Measurements from ENCODE around the gene ROR1. TPM values are rescaled to one million over a fixed set of nuclear protein-coding genes. Genes with fewer than 3 reads are reported as not detected.

The ROR1 gene
- total RNA-seq, 1 donor from 2014 or later, result not detected

DNA sequence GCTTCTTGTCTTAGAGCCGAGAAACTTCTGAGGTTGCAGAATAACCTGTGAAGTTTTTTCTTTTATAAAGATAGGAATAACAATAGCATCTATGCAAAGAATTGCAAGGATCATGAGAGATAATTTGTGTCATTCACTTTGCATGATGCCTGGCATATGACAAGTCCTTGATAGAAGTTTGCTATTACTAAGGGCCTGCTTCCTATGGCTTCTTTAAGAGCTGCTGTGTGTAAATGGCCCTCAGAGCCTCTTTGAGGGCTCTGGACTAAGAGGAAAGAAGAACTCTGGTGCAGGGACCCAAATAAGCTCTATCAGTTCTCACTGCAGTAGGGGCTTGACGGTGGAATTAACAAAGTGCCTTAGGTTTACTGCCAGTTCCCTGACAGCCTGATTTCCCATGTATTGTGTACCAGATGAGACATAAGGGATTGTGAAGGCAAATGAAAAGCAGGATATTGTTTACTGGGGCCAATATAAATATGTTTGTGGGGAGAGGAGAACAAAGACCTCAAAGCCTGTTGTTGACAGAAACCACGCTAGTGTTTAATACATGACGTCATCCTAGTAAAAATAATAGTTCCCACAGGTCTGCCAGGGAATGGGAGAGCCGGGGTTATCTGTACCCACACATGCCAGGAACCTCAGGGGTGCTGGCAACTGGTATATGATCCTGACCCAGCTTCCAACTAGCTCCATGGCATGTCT lies 298.4 kb downstream of the ROR1 start:
- no peak overlapping the region for H3K27ac Mint-ChIP-seq
- intact Hi-C loops (cut with micrococcal nuclease), result no loop called here
- H3K36me3 Mint-ChIP-seq (ENCODE audit: low read depth), result no peaks in the 10 kb centered on the region
- no peak overlapping the region for H3K4me3 Mint-ChIP-seq
- DNase-seq, result no peak
- H3K4me1 Mint-ChIP-seq, result no peaks in the 10 kb centered on the region
- H3K27me3 Mint-ChIP-seq, result no peaks in the 10 kb centered on the region
- H3K9me3 Mint-ChIP-seq, result no peaks in the 10 kb centered on the region

DNA sequence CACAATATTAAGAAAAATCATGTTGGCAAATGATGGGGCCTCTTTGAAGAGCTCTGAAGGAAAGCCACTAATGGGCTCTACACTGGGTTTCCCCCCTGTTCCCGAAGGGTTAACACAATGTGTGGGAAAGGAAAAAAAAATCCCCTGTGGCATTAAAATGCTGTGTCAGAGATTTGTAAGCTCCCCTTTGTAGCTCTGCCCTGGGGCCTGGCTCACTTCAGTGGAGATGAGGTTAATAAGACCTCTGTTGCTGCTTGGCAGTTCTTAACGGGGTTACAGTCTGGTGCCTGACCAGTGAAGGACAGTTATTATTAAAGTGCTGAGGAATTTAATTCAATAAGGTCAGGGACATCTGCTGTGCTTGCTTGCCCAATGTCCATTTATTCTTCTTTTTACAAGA lies 299.9 kb downstream of the ROR1 start:
- Mint-ChIP-seq H3K9me3 (no peaks in the 10 kb centered on the region), H3K27ac (no peak overlapping the region), H3K4me3 (no peak overlapping the region), H3K36me3 (ENCODE audit: low read depth) (no peaks in the 10 kb centered on the region), H3K27me3 (no peaks in the 10 kb centered on the region), H3K4me1 (no peaks in the 10 kb centered on the region)
- intact Hi-C loops (cut with micrococcal nuclease), result no loop called here
- DNase-seq, result no peak

DNA sequence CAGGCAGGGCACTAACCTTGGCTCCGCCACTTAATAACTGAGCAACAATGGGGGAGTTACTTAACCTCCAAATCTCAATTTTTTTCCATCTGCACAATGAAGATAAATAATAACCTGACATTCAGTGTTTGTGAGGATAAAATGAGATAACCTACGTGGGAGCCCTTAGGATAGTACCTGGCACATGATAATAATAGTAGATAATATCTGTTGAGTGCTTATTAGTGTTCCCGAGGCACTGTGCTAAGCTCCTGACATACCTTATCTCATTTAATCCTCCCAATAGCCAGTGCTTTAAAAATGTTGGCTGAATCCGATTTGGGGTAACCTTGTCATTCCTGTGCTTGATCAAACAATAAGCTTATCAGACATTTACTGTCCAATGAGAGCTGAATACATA lies 300.9 kb downstream of the ROR1 start:
- Mint-ChIP-seq H3K27ac (no peak overlapping the region), H3K4me1 (no peaks in the 10 kb centered on the region), H3K4me3 (no peak overlapping the region), H3K27me3 (no peaks in the 10 kb centered on the region), H3K36me3 (ENCODE audit: low read depth) (no peaks in the 10 kb centered on the region), H3K9me3 (no peaks in the 10 kb centered on the region)
- DNase-seq, result no peak
- intact Hi-C loops (cut with micrococcal nuclease), result no loop called here

DNA sequence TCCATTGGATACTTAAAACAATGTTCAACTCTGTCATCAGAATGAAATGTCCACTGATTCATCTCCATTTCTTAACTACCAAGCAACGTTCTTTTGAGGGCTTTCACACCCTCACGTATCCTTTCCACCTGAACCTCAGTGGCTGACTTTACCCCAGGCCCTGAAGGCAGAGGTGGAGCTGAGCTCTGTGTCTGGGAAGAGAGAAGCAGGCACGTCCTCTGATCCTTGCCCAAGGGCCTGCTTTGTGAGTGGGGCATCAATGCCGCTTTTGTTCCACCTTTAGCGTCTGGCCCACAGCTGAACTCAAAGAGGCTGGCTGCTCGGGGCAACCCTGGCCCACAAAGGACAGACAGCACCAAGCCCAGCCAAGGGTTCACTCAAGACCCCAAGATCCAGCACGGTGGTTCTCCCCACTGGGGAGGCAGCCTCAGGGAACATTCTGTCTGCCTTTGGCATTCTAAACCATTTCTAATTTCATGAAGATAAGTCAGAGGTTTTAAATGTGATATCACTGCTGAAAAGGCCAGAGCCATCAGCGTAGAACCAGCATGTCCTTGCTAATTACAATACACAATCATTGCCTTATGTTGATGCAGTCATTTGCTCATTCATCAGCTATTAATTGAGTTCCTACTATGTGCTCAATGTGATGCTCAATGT lies 303.6 kb downstream of the ROR1 start:
- no peaks in the 10 kb centered on the region for H3K27me3 Mint-ChIP-seq
- no peaks in the 10 kb centered on the region for H3K9me3 Mint-ChIP-seq
- intact Hi-C loops (cut with micrococcal nuclease), result no loop called here
- no peak for DNase-seq
- H3K4me1 Mint-ChIP-seq, result no peaks in the 10 kb centered on the region
- H3K36me3 Mint-ChIP-seq (ENCODE audit: low read depth), result no peaks in the 10 kb centered on the region
- H3K4me3 Mint-ChIP-seq, result no peak overlapping the region
- H3K27ac Mint-ChIP-seq, result no peak overlapping the region

DNA sequence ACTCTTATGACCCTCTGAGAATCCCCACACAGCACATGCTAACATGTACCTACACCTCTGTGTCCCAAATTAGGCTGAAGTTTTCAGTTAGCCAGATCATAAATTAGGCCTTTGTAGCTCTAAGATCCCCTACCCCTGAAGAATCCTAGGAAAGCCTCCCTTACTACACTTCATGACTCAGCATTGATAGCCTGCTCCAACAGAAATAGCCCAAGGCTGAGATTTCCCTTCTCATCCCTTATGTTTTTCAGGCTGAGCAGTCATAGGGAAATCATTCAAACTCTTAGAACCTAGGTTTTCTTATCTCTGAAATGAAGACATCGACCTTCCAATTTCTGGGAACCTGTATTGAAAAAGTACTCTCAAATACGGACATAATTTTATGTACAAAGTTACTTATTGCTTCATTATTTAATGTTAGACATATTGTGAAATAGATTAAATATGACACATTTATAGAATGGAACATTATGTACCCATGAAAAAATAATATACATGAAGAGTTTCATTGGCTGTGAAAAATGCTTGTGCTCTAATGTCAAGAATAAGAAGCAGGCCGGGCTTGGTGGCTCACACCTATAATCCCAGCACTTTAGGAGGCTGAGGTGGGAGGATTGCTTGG lies 307.2 kb downstream of the ROR1 start:
- no peak overlapping the region for H3K4me3 Mint-ChIP-seq
- no peak overlapping the region for H3K27ac Mint-ChIP-seq
- intact Hi-C loops (cut with micrococcal nuclease), result no loop called here
- H3K9me3 Mint-ChIP-seq, result no peaks in the 10 kb centered on the region
- no peaks in the 10 kb centered on the region for H3K36me3 Mint-ChIP-seq (ENCODE audit: low read depth)
- no peaks in the 10 kb centered on the region for H3K27me3 Mint-ChIP-seq
- DNase-seq, result no peak
- no peaks in the 10 kb centered on the region for H3K4me1 Mint-ChIP-seq

DNA sequence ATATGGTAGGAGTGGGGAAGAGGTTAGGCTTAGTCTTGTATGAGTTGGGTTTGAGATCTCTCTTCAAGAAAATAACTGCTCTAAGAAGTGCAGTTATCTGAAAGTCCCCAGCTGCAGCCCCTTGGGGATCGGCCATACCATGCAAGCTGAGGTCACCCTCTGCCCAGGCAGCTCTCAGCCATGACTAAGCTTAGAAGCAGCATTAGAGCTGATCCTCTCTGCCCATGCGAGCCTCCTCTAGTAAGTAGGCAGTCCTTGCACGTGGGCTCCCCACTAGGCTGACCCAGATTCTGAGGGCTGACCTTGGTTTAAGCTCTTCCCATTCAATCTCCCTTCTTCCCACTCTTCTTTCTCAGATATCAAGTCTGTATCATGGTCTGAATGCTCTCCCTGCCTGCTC lies 308.6 kb downstream of the ROR1 start:
- no peaks in the 10 kb centered on the region for H3K4me1 Mint-ChIP-seq
- no peaks in the 10 kb centered on the region for H3K36me3 Mint-ChIP-seq (ENCODE audit: low read depth)
- intact Hi-C loops (cut with micrococcal nuclease), result no loop called here
- no peak overlapping the region for H3K4me3 Mint-ChIP-seq
- no peaks in the 10 kb centered on the region for H3K27me3 Mint-ChIP-seq
- no peaks in the 10 kb centered on the region for H3K9me3 Mint-ChIP-seq
- DNase-seq, result no peak
- H3K27ac Mint-ChIP-seq, result no peak overlapping the region

DNA sequence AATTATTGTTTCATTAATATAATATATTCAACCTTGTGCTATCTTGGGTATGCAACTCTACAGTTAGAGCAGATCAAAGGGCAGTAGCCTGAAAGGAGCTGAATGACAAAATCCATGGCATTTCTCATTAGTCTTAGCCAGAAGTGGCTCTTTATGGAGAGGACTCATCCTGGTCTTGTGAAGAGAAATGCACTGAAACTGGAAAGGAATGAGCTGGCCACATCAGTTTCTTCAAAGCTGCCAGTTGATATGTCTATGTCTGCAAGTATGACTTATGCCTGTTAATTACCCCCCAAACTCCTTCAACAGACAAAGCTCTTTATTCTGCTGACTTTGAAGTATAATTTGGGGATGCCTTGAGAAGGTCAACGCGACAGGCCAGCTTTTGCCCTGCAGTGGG lies 310.6 kb downstream of the ROR1 start:
- H3K9me3 Mint-ChIP-seq, result no peaks in the 10 kb centered on the region
- intact Hi-C loops (cut with micrococcal nuclease), result no loop called here
- no peak overlapping the region for H3K4me3 Mint-ChIP-seq
- no peaks in the 10 kb centered on the region for H3K36me3 Mint-ChIP-seq (ENCODE audit: low read depth)
- H3K27ac Mint-ChIP-seq, result no peak overlapping the region
- DNase-seq, result no peak
- no peaks in the 10 kb centered on the region for H3K27me3 Mint-ChIP-seq
- no peaks in the 10 kb centered on the region for H3K4me1 Mint-ChIP-seq

DNA sequence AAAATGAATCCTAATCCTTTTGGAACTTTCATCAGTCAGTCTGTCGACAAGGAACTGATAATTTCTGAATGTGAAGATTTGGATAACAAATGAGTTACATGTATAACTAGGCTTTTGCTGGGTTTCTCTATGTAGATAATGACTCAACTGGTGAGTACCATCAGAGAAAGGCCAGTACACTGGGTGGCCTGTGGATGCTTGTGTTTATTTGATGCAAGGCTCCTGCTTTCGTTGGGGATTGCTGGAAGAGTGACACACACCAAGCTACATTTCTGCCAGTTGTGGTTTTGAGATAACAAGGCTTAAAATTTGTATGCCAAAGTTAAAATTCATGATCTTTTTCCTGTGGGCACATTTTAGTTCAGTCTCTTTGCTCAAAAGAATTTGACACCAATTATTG lies 314.0 kb downstream of the ROR1 start:
- peaks cover 2% of the 10 kb centered on the region for H3K27me3 Mint-ChIP-seq
- no peaks in the 10 kb centered on the region for H3K4me1 Mint-ChIP-seq

DNA sequence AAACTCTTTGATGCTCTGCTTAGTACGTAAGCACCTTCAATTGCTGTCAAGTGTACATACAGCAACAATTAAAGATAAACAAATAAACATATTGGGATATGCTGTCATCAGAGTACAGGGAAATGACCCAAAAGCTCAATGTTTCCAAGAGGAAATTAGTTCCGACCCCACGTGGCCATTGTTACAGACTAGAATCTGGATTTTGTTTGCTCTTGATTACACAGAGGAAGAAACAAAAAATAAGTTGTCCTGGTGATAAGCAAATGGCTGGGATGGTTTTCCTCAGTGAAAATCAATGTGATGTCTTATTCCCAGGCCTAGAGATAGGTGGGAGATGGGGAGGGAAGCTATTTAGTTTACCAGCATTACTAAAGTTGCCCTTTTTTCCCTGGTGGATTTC lies 316.6 kb downstream of the ROR1 start:
- Mint-ChIP-seq H3K4me1 (no peaks in the 10 kb centered on the region), H3K4me3 (no peak overlapping the region), H3K27me3 (peaks cover 8% of the 10 kb centered on the region), H3K27ac (no peak overlapping the region), H3K9me3 (no peaks in the 10 kb centered on the region), H3K36me3 (ENCODE audit: low read depth) (no peaks in the 10 kb centered on the region)
- intact Hi-C loops (cut with micrococcal nuclease), result no loop called here
- no peak for DNase-seq

More for the DNA sequence above, 314.0 kb downstream of the ROR1 start:
- Mint-ChIP-seq H3K4me3 (no peak overlapping the region), H3K9me3 (no peaks in the 10 kb centered on the region), H3K36me3 (ENCODE audit: low read depth) (no peaks in the 10 kb centered on the region), H3K27ac (no peak overlapping the region)
- DNase-seq, result no peak
- intact Hi-C loops (cut with micrococcal nuclease), result no loop called here

DNA sequence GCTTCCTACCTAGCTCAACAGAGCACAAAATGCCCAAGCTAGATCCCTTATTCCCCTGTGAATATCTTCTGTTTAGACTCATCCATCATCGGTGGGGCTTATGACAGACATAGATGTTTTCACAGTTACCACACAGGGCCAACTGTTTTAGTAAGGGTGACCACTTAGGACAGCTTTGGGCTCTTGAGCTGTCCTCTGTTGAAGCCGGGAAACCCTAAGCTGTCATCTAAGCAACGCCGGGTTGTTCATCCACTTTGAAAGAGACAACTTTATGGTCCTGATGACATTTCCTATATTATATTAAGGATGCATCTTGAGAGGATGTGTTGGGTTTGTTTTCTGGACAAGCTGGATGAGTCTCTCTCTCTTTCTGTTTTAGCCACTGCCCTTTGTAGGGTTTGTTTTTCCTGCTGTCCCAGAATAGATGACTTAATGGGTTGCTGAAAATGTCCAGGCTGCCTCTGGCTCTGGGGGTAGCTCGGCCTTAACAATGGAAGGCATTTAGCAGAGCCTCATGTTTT lies 319.1 kb downstream of the ROR1 start:
- Mint-ChIP-seq H3K4me1 (no peaks in the 10 kb centered on the region), H3K27ac (no peak overlapping the region), H3K9me3 (no peaks in the 10 kb centered on the region), H3K27me3 (peaks cover 10% of the 10 kb centered on the region), H3K4me3 (no peak overlapping the region), H3K36me3 (ENCODE audit: low read depth) (no peaks in the 10 kb centered on the region)
- intact Hi-C loops (cut with micrococcal nuclease), result no loop called here
- DNase-seq, result no peak

DNA sequence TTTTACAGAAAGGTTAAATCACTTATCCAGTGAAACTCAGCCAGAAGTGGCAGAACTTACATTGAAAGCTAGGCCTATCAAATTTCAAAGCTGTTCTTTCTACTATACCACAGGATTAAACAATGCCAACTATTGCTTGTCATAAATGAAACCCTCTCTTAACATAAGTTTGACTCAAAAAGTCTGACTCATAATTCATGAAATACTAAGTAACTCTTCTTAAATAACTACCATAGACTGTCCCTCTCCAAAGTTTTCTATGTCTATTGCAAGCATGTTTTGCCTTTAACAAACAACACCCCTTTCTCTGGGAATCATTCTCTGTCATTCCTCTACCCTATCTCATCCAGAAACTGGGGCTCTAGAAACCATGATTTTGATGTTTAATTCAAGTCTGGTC lies 320.1 kb downstream of the ROR1 start:
- H3K4me1 Mint-ChIP-seq, result no peaks in the 10 kb centered on the region
- no peaks in the 10 kb centered on the region for H3K36me3 Mint-ChIP-seq (ENCODE audit: low read depth)
- no peak overlapping the region for H3K27ac Mint-ChIP-seq
- peaks cover 10% of the 10 kb centered on the region for H3K27me3 Mint-ChIP-seq
- no peak overlapping the region for H3K4me3 Mint-ChIP-seq
- intact Hi-C loops (cut with micrococcal nuclease), result no loop called here
- H3K9me3 Mint-ChIP-seq, result no peaks in the 10 kb centered on the region
- no peak for DNase-seq

DNA sequence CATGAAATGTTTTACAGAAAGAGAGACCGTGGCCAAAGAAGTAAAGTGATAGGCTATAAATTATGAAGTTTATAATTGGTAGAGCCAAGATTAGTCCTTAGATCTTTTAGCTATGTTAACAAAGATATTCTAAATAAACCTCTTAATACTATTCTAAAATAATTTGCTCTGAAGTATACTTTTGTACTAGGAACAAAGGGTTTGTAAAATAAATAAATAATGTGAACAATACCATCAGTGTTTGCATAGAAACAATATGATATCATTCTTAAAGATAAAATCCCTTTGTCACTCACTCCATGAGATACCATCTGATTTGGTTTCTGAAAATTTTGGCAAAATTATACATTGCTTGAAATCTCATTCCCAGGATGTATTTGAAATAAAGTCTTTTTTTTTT lies 322.0 kb downstream of the ROR1 start:
- H3K27ac Mint-ChIP-seq, result no peak overlapping the region
- no peaks in the 10 kb centered on the region for H3K4me1 Mint-ChIP-seq
- no peak overlapping the region for H3K4me3 Mint-ChIP-seq
- peaks cover 10% of the 10 kb centered on the region for H3K27me3 Mint-ChIP-seq
- H3K36me3 Mint-ChIP-seq (ENCODE audit: low read depth), result no peaks in the 10 kb centered on the region
- H3K9me3 Mint-ChIP-seq, result no peaks in the 10 kb centered on the region
- intact Hi-C loops (cut with micrococcal nuclease), result no loop called here
- DNase-seq, result no peak

DNA sequence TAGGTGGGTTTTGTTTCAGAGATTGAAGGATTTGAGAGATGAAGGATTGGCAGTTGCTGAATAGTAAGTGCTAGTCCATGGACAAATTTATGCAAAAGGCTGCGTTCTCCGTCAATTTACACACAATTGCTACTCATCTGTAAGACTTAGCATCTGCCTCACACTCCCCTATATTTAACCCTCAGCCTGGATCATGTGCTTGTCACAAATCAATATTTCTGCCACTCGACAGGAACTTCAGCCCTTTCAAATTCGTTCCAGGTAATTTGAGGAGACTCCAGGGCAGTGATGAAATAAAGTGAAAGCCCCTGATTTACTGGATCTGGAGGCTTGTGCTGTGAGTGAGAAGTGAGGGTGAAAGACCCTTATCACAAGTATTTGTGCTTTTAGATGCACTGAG lies 324.0 kb downstream of the ROR1 start:
- no peaks in the 10 kb centered on the region for H3K4me1 Mint-ChIP-seq
- peaks cover 8% of the 10 kb centered on the region for H3K27me3 Mint-ChIP-seq
- no peak overlapping the region for H3K4me3 Mint-ChIP-seq
- no peak for DNase-seq
- H3K36me3 Mint-ChIP-seq (ENCODE audit: low read depth), result no peaks in the 10 kb centered on the region
- H3K27ac Mint-ChIP-seq, result no peak overlapping the region
- intact Hi-C loops (cut with micrococcal nuclease), result no loop called here
- no peaks in the 10 kb centered on the region for H3K9me3 Mint-ChIP-seq

DNA sequence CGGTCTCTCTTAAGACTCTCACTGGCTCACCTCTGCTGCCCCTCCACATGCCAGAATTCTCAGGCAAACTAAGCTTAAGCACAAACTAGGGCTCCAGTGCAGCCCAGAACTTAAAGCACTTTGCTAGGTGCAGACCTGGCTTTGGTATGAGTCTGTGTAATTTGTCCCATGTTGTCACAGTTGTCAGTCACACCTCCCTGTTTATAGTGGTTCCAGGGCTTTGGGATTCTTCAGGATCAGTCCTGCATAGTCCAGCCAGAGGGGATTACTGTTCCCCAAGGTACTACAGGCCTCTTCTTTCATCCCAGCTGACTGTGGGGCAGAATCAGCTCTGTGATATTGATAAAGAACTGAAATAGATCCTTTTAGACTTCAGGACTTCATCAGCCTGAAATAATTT lies 324.6 kb downstream of the ROR1 start:
- no peaks in the 10 kb centered on the region for H3K36me3 Mint-ChIP-seq (ENCODE audit: low read depth)
- intact Hi-C loops (cut with micrococcal nuclease), result no loop called here
- no peak overlapping the region for H3K4me3 Mint-ChIP-seq
- H3K9me3 Mint-ChIP-seq, result no peaks in the 10 kb centered on the region
- DNase-seq, result no peak
- no peaks in the 10 kb centered on the region for H3K4me1 Mint-ChIP-seq
- H3K27me3 Mint-ChIP-seq, result peaks cover 8% of the 10 kb centered on the region
- no peak overlapping the region for H3K27ac Mint-ChIP-seq
